Measurements from ENCODE around the gene SEMG2.

The SEMG2 gene

DNA sequence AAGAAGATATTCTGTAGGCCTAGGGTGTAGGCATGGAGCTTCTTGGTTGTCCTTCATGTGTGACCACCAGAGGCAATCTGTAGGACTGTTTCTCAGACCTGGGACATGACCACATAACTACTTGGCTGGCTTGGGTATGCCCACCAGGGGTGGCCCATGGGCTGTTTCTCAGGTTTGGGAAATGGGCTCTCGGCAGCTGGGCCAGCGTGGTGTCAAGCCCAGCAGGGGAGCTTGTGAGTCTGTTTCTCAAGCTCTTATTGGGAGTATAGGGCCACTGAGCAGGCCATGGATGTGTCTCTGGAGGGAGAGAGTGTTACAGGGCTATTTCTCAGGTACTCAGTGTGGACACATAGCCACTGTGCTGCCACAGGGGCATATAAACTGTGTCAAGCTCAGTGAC is 2.5 kb upstream of the SEMG2 start:
- TF ChIP-seq, protein P1, sequence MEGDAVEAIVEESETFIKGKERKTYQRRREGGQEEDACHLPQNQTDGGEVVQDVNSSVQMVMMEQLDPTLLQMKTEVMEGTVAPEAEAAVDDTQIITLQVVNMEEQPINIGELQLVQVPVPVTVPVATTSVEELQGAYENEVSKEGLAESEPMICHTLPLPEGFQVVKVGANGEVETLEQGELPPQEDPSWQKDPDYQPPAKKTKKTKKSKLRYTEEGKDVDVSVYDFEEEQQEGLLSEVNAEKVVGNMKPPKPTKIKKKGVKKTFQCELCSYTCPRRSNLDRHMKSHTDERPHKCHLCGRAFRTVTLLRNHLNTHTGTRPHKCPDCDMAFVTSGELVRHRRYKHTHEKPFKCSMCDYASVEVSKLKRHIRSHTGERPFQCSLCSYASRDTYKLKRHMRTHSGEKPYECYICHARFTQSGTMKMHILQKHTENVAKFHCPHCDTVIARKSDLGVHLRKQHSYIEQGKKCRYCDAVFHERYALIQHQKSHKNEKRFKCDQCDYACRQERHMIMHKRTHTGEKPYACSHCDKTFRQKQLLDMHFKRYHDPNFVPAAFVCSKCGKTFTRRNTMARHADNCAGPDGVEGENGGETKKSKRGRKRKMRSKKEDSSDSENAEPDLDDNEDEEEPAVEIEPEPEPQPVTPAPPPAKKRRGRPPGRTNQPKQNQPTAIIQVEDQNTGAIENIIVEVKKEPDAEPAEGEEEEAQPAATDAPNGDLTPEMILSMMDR (IDR thresholded peaks at IDR 0.05; ENCODE audit: insufficient read depth, low read length, missing control alignments) = no peak
- CTCF ChIA-PET = no interaction called here

DNA sequence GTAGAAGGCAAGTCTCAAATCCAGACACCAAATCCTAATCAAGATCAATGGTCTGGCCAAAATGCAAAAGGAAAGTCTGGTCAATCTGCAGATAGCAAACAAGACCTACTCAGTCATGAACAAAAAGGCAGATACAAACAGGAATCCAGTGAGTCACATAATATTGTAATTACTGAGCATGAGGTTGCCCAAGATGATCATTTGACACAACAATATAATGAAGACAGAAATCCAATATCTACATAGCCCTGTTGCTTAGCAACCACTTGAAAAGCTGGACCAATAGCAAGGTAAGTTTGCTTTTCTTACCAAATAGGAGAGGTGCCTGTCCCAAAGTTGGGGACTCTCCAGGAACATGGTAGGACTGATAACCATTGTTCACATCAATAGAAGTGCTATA is 2.0 kb downstream of the SEMG2 start:
- CTCF ChIA-PET = no interaction called here
- TF ChIP-seq, protein P1 (IDR thresholded peaks at IDR 0.05; ENCODE audit: insufficient read depth, low read length, missing control alignments) = no peak
- DNase-seq (ENCODE audit: low read depth, low spot score) = no peak
- H3K4me3 ChIP-seq (ENCODE audit: low read depth, low read length) = no peak overlapping the region
- POLR2A ChIA-PET = no interaction called here

More for the DNA sequence above, 2.5 kb upstream of the SEMG2 start:
- POLR2A ChIA-PET = no interaction called here
- no peak overlapping the region for H3K4me3 ChIP-seq (ENCODE audit: low read depth, low read length)
- DNase-seq (ENCODE audit: low read depth, low spot score) = no peak

DNA sequence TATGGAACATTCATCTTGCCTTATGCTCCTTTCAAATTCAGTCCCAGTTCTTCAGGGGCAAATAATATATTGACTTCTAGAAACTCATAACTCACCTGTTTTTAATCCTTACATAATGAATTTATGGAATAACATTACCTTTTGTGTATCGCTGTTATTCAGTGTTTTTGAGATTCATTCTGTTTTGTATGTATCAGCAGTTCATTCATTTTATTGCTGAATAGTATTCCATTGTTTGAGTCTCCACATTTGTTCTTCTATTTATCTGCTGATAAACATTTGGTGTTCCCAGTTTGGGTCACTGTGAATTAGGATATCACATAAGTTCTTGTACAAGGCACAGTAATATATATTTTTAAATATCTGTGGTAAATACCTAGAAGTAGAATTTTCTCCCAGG is 5.1 kb downstream of the SEMG2 start:
- POLR2A ChIA-PET = no interaction called here
- DNase-seq (ENCODE audit: low read depth, low spot score) = no peak
- CTCF ChIA-PET = no interaction called here
- TF ChIP-seq, protein P1 (IDR thresholded peaks at IDR 0.05; ENCODE audit: insufficient read depth, low read length, missing control alignments) = no peak
- no peak overlapping the region for H3K4me3 ChIP-seq (ENCODE audit: low read depth, low read length)

DNA sequence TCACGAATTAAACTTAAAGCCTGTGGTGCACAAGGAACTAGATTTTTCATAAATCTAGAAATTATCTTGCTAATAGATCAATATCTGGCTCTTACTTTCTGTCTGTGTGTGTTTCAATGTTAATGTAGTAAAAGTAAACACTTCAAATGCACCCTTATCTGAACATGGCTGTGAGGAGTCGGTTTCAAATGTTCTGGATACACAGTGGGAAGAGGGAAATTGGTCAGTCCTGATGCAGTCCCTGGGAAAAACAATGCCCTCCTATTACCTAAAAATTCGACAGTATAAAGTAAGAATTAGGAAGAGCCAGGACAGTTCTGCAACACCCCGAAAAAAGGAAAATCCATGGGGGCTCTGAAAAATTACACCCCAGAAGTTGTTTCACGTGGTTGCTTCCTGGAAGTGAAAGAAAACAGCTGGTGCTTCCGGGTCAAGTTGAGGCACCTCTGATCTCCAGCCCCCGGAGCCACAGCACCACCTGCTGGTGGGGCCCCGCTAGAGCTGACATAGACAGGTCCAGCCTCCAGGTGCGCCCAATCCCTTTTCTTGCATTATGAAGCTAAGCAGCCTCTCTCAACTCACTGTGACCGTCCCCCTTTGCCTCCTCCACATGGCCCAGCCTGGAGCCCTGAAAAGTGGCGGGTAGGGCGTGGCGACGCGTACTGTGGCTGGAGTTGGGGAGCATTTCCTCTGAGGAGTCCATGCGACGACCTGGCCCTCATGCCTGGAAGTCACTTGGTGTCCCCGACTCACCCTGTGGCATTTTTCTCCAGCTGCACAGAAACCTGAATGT is 8.3 kb downstream of the SEMG2 start:
- TF ChIP-seq, protein P1 (IDR thresholded peaks at IDR 0.05; ENCODE audit: insufficient read depth, low read length, missing control alignments) = peak; percentile 39
- ChIA-PET POLR2A (no interaction called here), CTCF (no interaction called here)
- no peak for DNase-seq (ENCODE audit: low read depth, low spot score)
- H3K4me3 ChIP-seq (ENCODE audit: low read depth, low read length) = no peak overlapping the region

DNA sequence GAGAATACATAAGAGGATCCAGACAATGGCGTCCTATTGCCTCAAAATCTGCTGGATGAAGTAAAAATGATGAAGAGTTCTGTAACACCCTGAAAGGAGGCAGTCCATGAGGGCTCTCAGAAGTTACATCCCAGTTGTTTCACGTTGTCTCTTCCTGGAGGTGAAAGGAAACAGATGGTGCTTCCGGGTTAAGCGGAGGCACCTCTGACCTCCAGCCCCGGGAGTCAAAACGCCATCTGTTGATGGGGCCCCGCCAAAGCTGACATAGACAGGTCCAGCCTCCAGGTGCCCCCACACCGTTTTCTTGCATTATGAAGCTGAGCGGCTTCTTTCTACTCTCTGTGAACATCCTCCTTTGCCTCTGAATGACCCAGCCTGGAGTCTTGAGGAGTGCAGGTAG is 9.5 kb downstream of the SEMG2 start:
- TF ChIP-seq, protein P1 (IDR thresholded peaks at IDR 0.05; ENCODE audit: insufficient read depth, low read length, missing control alignments) = no peak
- ChIA-PET POLR2A (no interaction called here), CTCF (no interaction called here)
- DNase-seq (ENCODE audit: low read depth, low spot score) = no peak
- no peak overlapping the region for H3K4me3 ChIP-seq (ENCODE audit: low read depth, low read length)

DNA sequence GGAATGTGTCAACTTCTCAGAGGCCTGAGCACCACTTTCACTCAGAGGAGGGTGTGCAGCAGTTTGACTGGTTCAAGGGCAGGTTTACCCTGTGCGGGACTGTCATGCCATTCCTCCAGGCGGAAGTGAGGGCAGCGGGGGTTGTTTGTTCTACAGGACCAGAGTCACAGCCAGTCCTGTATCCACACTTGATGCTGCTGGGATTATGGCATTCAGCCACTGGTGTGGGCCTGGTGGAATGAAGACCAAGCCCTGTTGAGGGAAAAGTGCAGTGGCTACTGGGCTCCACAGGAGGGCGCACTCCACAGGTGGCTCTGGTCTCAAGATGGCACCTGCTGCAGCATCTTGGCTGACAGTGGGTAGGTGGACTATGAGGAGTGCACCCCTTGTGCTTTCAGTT is 14.8 kb downstream of the SEMG2 start:
- DNase-seq (ENCODE audit: low read depth, low spot score) = no peak
- ChIA-PET POLR2A (no interaction called here), CTCF (no interaction called here)
- H3K4me3 ChIP-seq (ENCODE audit: low read depth, low read length) = no peak overlapping the region
- TF ChIP-seq, protein P1 (IDR thresholded peaks at IDR 0.05; ENCODE audit: insufficient read depth, low read length, missing control alignments) = peak; percentile 24
